OCI-LY7 (cell line): ENCODE results near the gene USP34. TPM values are rescaled to one million over a fixed set of nuclear protein-coding genes. Genes with fewer than 3 reads are reported as not detected.
"Not testable (repeated sequence)": the region's sequence is repeated elsewhere in the genome, so short reads cannot be mapped to it uniquely, and the experiment has no call there.

Source experiments
- BruUV-seq: library from RNA; stranded (reverse); fragments of 400-500 nt; replicated peaks from 2 replicates; lab custom pipeline; 2021; lab: Mats Ljungman, UMichigan
- CTCF ChIA-PET: fragments of 300-600 bp; sonication (Branson Sonifier 250); formaldehyde crosslinking; loops from one replicate; lab custom pipeline; 2022; ENCODE audit warnings: antibody characterized with exemption; ENCODE audit not compliant: unreplicated experiment; lab: Charles Lee
- POLR2A ChIA-PET: fragments of 300-600 bp; sonication (Branson Sonifier 250); formaldehyde crosslinking; loops from one replicate; lab custom pipeline; 2022; ENCODE audit warnings: antibody characterized with exemption; lab: Charles Lee
- DNase-seq: peaks from one replicate; pipeline ENCODE4 v3.0.0-alpha.2; 2015; ENCODE audit warnings: low spot score
- H2AFZ ChIP-seq: fragments of 200-600 bp; sonication (generic), shearing (Covaris generic); 2 replicates; pipeline ENCODE4 v1.6.1; 2014; ENCODE audit warnings: mild to moderate bottlenecking, antibody characterized with exemption, low read length, moderate library complexity
- H3K27ac ChIP-seq: fragments of 200-600 bp; sonication (generic); 2 replicates; pipeline ENCODE4 v1.5.1; 2014; ENCODE audit warnings: mixed run types, low read depth, mild to moderate bottlenecking, moderate library complexity, low read length, inconsistent platforms; ENCODE audit not compliant: poor library complexity, severe bottlenecking
- H3K36me3 ChIP-seq: fragments of 200-600 bp; sonication (generic); 2 replicates; pipeline ENCODE4 v1.6.1; 2014; ENCODE audit warnings: mild to moderate bottlenecking, antibody characterized with exemption, low read length, moderate library complexity, mixed read lengths; ENCODE audit not compliant: insufficient read depth
- H3K4me1 ChIP-seq: fragments of 200-600 bp; sonication (generic); 2 replicates; pipeline ENCODE4 v1.5.1; 2014; ENCODE audit warnings: mild to moderate bottlenecking, low read length; ENCODE audit not compliant: insufficient read depth, poor library complexity, severe bottlenecking
- H3K4me2 ChIP-seq: fragments of 200-600 bp; sonication (generic); 2 replicates; pipeline ENCODE4 v1.6.1; 2014; ENCODE audit warnings: mild to moderate bottlenecking, low read length
- H3K4me3 ChIP-seq: fragments of 200-600 bp; sonication (generic); 2 replicates; pipeline ENCODE4 v1.5.1; 2014; ENCODE audit warnings: mild to moderate bottlenecking, low read depth, low read length; ENCODE audit not compliant: poor library complexity, severe bottlenecking
- H3K79me2 ChIP-seq: fragments of 200-600 bp; sonication (generic); 2 replicates; pipeline ENCODE4 v1.6.1; 2016; ENCODE audit warnings: low read depth, mild to moderate bottlenecking, low read length, moderate library complexity, mixed read lengths; ENCODE audit not compliant: insufficient read depth
- H3K9me2 ChIP-seq: fragments of 200-600 bp; sonication (generic); 2 replicates; pipeline ENCODE4 v1.6.1; 2016; ENCODE audit warnings: mild to moderate bottlenecking, low read length, mixed read lengths; ENCODE audit not compliant: insufficient read depth
- H3K9me3 ChIP-seq: fragments of 200-600 bp; sonication (generic); 2 replicates; pipeline ENCODE4 v1.6.1; 2014; ENCODE audit warnings: mild to moderate bottlenecking, mixed run types, low read length, mixed read lengths
- H4K20me1 ChIP-seq: fragments of 200-600 bp; sonication (generic); 2 replicates; pipeline ENCODE4 v1.6.1; 2014; ENCODE audit warnings: mild to moderate bottlenecking, antibody characterized with exemption, low read length, moderate library complexity, mixed read lengths; ENCODE audit not compliant: insufficient read depth
- CTCF ChIP-seq: fragments of 200-600 bp; sonication (generic); conservative IDR thresholded peaks from 2 replicates; pipeline ENCODE4 v1.5.1; 2014; ENCODE audit warnings: mild to moderate bottlenecking, antibody characterized with exemption, low read length, moderate library complexity, mixed read lengths
- EZH2phosphoT487 ChIP-seq: fragments of 200-600 bp; sonication (generic); IDR thresholded peaks from 2 replicates; pipeline ENCODE4 v1.6.1; 2018; ENCODE audit warnings: low read depth, borderline replicate concordance, mild to moderate bottlenecking, mixed run types, antibody characterized with exemption, low read length, moderate library complexity, mixed read lengths
- intact Hi-C: fragments of 100-400 bp; cut with micrococcal nuclease; formaldehyde crosslinking; loops from one replicate; pipeline ENCODE4 v1.10.0; 2022; ENCODE audit not compliant: unreplicated experiment
- total RNA-seq, 2 experiments: library from RNA; depleted of rRNA in 1 of 2; stranded (reverse); fragments of >200 nt in 1 of 2; shearing (Covaris generic) in 1 of 2; gene quantifications; 2 replicates each; pipeline ENCODE4 v1.2.3, GENCODE V29; 2014 to 2022

The USP34 gene
- total RNA-seq, 2 experiments from 2014 or later: 192 to 344 TPM

GRCh38 chr2:61492476-61492875 lies 21.6 kb upstream of the USP34 start:
- ChIA-PET CTCF (no interaction called here), POLR2A (interaction anchor here (0.9 kb wide), 1 partner anchor 8 kb away, joined by 5 read pairs; no protein-coding TSS in a partner anchor)
- Histone ChIP-seq H2AFZ (no peak overlapping the region), H3K4me3 (no peak overlapping the region), H3K9me2 (no peaks in the 10 kb centered on the region), H3K36me3 (peaks cover 100% of the 10 kb centered on the region), H3K9me3 (no peaks in the 10 kb centered on the region), H4K20me1 (peaks cover 15% of the 10 kb centered on the region; the same call in 1 of the 2 replicates), H3K79me2 (peaks cover 66% of the 10 kb centered on the region; the same call in 1 of the 2 replicates), H3K4me2 (no peak overlapping the region), H3K4me1 (peaks cover 22% of the 10 kb centered on the region), H3K27ac (peak overlapping the region; percentile 63)
- intact Hi-C loops: no loop called here
- DNase-seq: no peak
- BruUV-seq: TSS peak; percentile 68
- TF ChIP-seq EZH2phosphoT487: no peak
- no peak for TF ChIP-seq CTCF

- H2AFZ ChIP-seq: no peak overlapping the region
- peaks cover 99% of the 10 kb centered on the region for H3K36me3 ChIP-seq
- TF ChIP-seq CTCF (no peak), EZH2phosphoT487 (no peak)
- peaks cover 50% of the 10 kb centered on the region; the same call in 1 of the 2 replicates for H3K79me2 ChIP-seq
- no peak overlapping the region for H3K4me2 ChIP-seq
- no peak overlapping the region for H3K4me3 ChIP-seq
- H4K20me1 ChIP-seq: peaks cover 7% of the 10 kb centered on the region; the same call in 1 of the 2 replicates
- no peaks in the 10 kb centered on the region for H3K9me2 ChIP-seq
- ChIA-PET CTCF (no interaction called here), POLR2A (no interaction called here)
- no peaks in the 10 kb centered on the region for H3K4me1 ChIP-seq
- intact Hi-C loops: no loop called here
- DNase-seq: no peak
- no peaks in the 10 kb centered on the region for H3K9me3 ChIP-seq
- no TSS peak for BruUV-seq
- no peak overlapping the region for H3K27ac ChIP-seq
Measured at GRCh38 chr2:61485281-61485680, 14.4 kb upstream of the USP34 start.

GRCh38 chr2:61478086-61478485 lies 7.2 kb upstream of the USP34 start:
- H3K9me2 ChIP-seq: no peaks in the 10 kb centered on the region
- H3K4me3 ChIP-seq: no peak overlapping the region
- H3K79me2 ChIP-seq: peaks cover 19% of the 10 kb centered on the region; the same call in 1 of the 2 replicates
- ChIA-PET CTCF (no interaction called here), POLR2A (interaction anchor here (0.7 to 0.9 kb wide), 2 partner anchors 71 to 78 kb away, joined by 3 to 4 read pairs; no protein-coding TSS in a partner anchor)
- no peak overlapping the region for H3K4me2 ChIP-seq
- intact Hi-C loops: no loop called here
- peaks cover 84% of the 10 kb centered on the region for H3K36me3 ChIP-seq
- H3K4me1 ChIP-seq: no peaks in the 10 kb centered on the region
- H3K27ac ChIP-seq: no peak overlapping the region
- no peak for DNase-seq
- TF ChIP-seq CTCF (no peak), EZH2phosphoT487 (no peak)
- H4K20me1 ChIP-seq: no peaks in the 10 kb centered on the region
- no peak overlapping the region for H2AFZ ChIP-seq
- no peaks in the 10 kb centered on the region for H3K9me3 ChIP-seq
- BruUV-seq: TSS peak; percentile 90

GRCh38 chr2:61476929-61477589 lies 6.2 kb upstream of the USP34 start:
- H2AFZ ChIP-seq, intact Hi-C loops, CTCF ChIA-PET, H3K27ac ChIP-seq, DNase-seq, H3K4me1 ChIP-seq, H3K9me3 ChIP-seq, H4K20me1 ChIP-seq, POLR2A ChIA-PET, H3K4me2 ChIP-seq, H3K4me3 ChIP-seq, BruUV-seq, H3K9me2 ChIP-seq: not testable (repeated sequence)
- Histone ChIP-seq H3K79me2 (peaks cover 22% of the 10 kb centered on the region; the same call in 1 of the 2 replicates), H3K36me3 (peaks cover 84% of the 10 kb centered on the region)
